Esophagus (tissue), 2 donors: Measurements from ENCODE around the gene INTS1. TPM values are rescaled to one million over a fixed set of nuclear protein-coding genes. Genes with fewer than 3 reads are reported as not detected.
A peak's percentile ranks its signal among the peaks of the same experiment; 100 is the strongest.

Experiments
- H3K27ac ChIP-seq, 2 donors: one replicate each; pipeline ENCODE4 v1.5.1; 2013; ENCODE audit warnings: low read depth in 2 of 2, mild to moderate bottlenecking in 2 of 2, inconsistent platforms in 1 of 2, low read length in 1 of 2, moderate library complexity in 1 of 2
- H3K27me3 ChIP-seq, 2 donors: one replicate each; pipeline ENCODE4 v1.6.1; 2013; ENCODE audit warnings: low read length in 2 of 2, control low read depth in 1 of 2, mild to moderate bottlenecking in 1 of 2; ENCODE audit not compliant: insufficient read depth in 2 of 2, control insufficient read depth in 1 of 2
- H3K36me3 ChIP-seq, 2 donors: one replicate each; pipeline ENCODE4 v1.6.1; 2013; ENCODE audit warnings: low read length in 1 of 2; ENCODE audit not compliant: control insufficient read depth in 2 of 2, insufficient read depth in 2 of 2
- H3K4me1 ChIP-seq, 2 donors: one replicate each; pipeline ENCODE4 v1.6.1; 2013; ENCODE audit warnings: low read length in 1 of 2; ENCODE audit not compliant: control insufficient read depth in 2 of 2, insufficient read depth in 2 of 2
- H3K4me3 ChIP-seq, 2 donors: one replicate each; pipeline ENCODE4 v1.5.1; 2013; ENCODE audit warnings: low read length in 2 of 2, mild to moderate bottlenecking in 2 of 2, low read depth in 1 of 2, moderate library complexity in 1 of 2
- H3K9me3 ChIP-seq, 2 donors: one replicate each; pipeline ENCODE4 v1.6.1; 2013; ENCODE audit warnings: mild to moderate bottlenecking in 2 of 2, low read depth in 1 of 2, low read length in 1 of 2, moderate library complexity in 1 of 2; ENCODE audit not compliant: control insufficient read depth in 2 of 2, insufficient read depth in 1 of 2
- WGBS, 2 donors: extraction: QIAGEN DNeasy Blood & Tissue Kit; methylation state at CpG; one replicate each; pipeline ENCODE4 v1.1.7; 2013; 5-methylcytosine and 5-hydroxymethylcytosine counted together
- polyA plus RNA-seq, 2 donors: library from polyadenylated mRNA; stranded (reverse); fragments of 200-250 nt; gene quantifications; one replicate each; pipeline ENCODE4 v1.2.3, GENCODE V29; 2013
- donor health status: healthy with polysubstance abuse.
- donor health status: Bipolar disorder and iron deficiency.

Gene INTS1
- polyA plus RNA-seq, 2 donors: 36.6 to 42.2 TPM

DNA sequence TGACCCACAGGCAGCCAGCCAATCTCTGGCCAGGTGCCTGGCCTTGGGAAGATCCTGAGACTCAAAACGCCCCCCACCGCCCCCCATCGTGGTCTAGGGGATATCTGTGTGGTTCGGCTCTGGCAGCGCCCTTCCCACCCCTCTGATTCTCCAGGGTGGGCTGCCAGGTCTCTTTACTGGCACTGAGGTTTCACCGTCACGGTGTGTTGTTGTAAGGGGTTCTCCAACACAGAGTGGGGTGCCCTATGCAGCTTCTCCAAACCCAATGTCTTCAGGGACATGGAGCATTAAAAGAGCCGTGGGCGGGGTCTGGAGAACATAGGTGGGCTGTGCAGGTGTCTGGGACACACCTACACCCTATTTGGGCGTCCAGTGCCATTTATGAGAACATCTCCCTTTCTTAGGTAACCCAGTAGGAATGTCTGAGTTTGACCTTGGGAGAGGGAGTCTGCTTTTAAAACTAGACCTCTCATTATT is 27.8 kb upstream of the INTS1 start:
- Histone ChIP-seq H3K36me3 (peaks cover 0 to 6% of the 10 kb centered on the region in 2 donors), H3K4me3 (peak overlapping the region; percentile 79 to 93), H3K27ac (peak overlapping the region; percentile 97 to 100), H3K4me1 (peaks cover 16 to 34% of the 10 kb centered on the region in 2 donors), H3K27me3 (no peaks in the 10 kb centered on the region), H3K9me3 (no peaks in the 10 kb centered on the region)
- 16 to 22% methylated on average over 10 of the region's 10 CpGs for WGBS, 2 donors

DNA sequence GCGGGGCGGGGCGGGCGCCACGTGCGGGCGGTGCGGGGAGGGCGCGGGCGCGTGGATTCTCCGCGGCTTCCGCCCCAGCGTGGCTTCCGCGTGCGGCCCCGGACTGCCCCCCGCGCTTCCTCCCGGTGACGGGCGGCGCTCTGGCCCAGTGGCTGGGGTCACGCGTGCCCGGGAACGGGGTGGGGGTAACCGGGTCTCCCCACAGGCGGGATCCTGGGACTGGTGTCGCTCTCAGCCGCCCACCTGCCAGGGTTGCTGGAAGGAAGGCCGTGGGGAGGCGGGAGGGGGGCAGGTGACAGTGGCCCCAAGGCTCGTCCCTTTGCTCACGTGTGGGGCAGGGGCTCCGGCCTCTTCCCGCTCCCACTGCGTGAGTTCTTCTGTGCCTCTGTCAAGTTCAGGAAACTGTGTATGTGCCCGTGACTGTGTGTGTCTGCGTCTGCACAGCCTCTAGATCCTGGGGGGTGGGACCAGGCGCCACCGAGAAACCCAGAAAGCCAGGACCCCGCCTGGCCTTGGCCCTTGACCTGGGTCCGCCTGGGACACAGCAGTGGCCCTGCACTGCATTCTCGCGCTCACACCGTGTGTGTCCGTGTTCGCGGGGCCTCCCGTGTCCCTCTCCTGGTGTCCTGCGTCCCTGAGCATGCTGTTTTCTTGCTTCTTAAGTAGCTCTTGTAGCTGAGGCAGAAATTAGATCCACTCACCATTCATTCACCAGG is 27.2 kb upstream of the INTS1 start:
- Histone ChIP-seq H3K9me3 (no peaks in the 10 kb centered on the region), H3K36me3 (peaks cover 0 to 6% of the 10 kb centered on the region in 2 donors), H3K27me3 (no peaks in the 10 kb centered on the region), H3K4me3 (peak overlapping the region; percentile 79 to 93), H3K4me1 (peaks cover 12 to 30% of the 10 kb centered on the region in 2 donors), H3K27ac (peak overlapping the region; percentile 97 to 100)
- 1% methylated on average over 32 to 55 of the region's 55 CpGs for WGBS, 2 donors

DNA sequence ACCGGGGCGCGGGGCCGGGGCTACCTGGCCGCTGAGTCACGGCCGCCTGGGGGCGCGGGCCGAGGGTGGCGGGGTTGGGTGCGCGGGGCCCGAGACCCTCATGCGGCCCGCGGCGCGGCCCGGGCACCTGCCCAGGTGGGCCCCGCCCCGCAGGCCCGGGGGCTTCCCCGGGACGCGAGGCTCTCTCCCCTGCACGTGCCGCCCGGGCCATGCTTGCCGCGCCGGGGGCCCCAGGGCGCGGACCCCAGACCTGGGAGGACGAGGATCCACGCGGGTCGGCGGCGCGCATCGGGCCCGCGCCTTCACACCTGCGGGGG is 26.7 kb upstream of the INTS1 start:
- no peaks in the 10 kb centered on the region for H3K9me3 ChIP-seq
- WGBS, 2 donors: 0 to 1% methylated on average over 13 to 45 of the region's 45 CpGs
- H3K36me3 ChIP-seq: peaks cover 0 to 3% of the 10 kb centered on the region in 2 donors
- H3K4me1 ChIP-seq: peaks cover 12 to 26% of the 10 kb centered on the region in 2 donors
- peak overlapping the region; percentile 97 to 100 for H3K27ac ChIP-seq
- H3K27me3 ChIP-seq: no peaks in the 10 kb centered on the region
- H3K4me3 ChIP-seq: peak overlapping the region; percentile 79 to 93

DNA sequence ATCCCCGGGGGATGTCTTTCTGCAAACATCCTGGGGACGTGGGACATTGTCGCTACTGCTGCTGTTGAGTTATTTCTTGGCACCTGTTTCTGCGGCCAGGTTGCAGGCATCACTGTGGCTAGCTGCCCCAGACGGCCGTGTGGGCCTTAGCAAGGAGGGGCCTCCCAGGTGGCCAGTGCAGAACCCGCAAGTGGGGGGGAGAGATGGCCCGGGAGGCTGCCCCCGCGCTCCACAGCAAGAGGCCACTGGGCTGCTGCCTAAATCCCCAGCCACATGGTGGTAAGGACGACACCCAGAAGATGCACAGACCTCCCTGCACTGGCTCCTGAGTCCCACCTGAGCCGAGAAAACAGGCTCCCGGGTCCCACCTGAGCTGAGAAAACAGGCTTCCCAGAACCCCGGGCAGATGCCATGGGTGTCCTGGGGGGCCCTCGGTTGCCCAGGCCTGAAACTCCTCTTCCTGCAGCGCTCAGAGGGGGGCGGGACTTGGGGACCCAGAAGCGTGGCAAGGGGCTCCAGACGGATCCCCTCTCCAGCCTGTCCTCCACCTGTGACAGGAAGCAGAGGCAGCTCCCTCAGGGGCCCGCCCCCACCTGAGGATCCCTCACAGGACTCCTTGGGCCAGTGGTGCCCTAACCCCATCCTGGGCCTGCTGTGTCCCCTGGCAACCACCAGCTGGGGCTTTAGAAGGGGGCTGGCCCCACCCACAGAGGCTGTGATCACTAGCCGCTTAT is 25.4 kb upstream of the INTS1 start:
- H3K4me1 ChIP-seq: peaks cover 11 to 25% of the 10 kb centered on the region in 2 donors
- no peak overlapping the region for H3K4me3 ChIP-seq
- WGBS, 2 donors: 73 to 75% methylated on average over 21 of the region's 21 CpGs
- no peaks in the 10 kb centered on the region for H3K36me3 ChIP-seq
- no peaks in the 10 kb centered on the region for H3K27me3 ChIP-seq
- no peaks in the 10 kb centered on the region for H3K9me3 ChIP-seq
- no peak overlapping the region for H3K27ac ChIP-seq

DNA sequence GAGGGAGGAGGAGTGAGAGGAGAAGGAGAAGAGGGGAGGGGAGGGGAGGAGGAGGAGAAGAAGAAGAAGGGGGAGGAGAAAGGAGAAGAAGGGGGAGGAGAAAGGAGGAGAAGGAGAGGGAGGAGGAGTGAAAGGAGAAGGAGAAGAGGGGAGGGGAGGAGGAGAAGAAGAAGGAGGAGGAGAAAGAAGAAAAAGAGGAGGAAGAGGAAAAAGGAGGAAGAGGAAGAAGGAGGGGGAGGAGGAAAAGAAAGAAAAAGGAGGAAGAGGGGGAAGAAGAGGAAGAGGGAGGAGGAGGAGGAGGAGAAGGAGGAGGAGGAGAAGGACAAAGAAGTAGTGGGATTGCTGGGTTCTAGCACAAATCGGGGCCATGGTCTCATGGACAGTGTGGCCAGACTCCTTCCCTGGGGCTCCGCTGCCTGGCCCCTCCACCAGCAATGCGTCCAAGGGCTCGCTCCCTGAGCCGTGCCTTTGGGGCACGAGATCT is 22.1 kb upstream of the INTS1 start:
- Histone ChIP-seq H3K4me1 (peaks cover 0 to 4% of the 10 kb centered on the region in 2 donors), H3K27me3 (no peaks in the 10 kb centered on the region), H3K4me3 (no peak overlapping the region), H3K9me3 (no peaks in the 10 kb centered on the region), H3K27ac (no peak overlapping the region), H3K36me3 (no peaks in the 10 kb centered on the region)
- WGBS, 2 donors: 38 to 43% methylated on average over 6 of the region's 6 CpGs

DNA sequence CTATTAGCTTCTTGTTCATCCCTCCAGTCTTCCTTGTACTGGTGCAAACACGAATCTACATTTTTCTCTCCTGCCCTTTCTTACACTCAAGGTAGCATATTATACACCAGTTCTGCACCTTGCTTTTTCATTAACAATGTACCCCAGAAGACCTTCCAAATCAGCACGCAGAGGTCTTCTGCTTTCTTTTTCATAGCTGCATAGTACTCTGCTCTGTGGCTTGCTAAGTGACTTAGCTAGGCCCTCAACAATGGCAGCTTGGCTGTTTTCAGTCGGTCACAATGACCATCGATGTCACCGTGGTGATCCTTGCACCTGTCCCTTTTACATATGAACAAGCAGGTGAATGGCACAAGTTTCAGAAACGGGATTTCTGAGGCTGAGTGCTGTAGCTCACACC is 21.2 kb upstream of the INTS1 start:
- no peaks in the 10 kb centered on the region for H3K27me3 ChIP-seq
- WGBS, 2 donors: 91 to 92% methylated on average over 6 of the region's 6 CpGs
- no peaks in the 10 kb centered on the region for H3K36me3 ChIP-seq
- H3K4me3 ChIP-seq: no peak overlapping the region
- peaks cover 0 to 3% of the 10 kb centered on the region in 2 donors for H3K4me1 ChIP-seq
- no peaks in the 10 kb centered on the region for H3K9me3 ChIP-seq
- H3K27ac ChIP-seq: no peak overlapping the region

DNA sequence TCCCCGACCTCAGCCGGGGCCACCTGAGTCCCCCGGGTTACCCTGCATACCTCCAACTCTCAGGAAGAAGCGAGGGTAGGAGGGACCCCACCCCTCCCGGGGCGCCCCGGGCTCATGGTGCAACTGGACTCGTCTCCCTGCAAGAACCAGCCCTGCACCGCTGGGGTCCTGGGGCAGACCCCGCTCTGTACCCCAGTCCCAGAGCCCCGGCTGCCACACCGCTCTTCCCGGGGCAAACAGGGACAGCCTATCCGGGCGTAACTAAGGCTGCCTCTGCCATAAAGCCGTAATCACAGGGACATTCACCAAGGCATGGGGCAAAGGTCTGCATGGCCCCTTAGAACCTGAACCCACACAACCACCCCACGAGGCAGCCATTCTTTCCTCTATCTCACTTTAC is 19.7 kb upstream of the INTS1 start:
- H3K4me1 ChIP-seq: peaks cover 0 to 3% of the 10 kb centered on the region in 2 donors
- H3K27me3 ChIP-seq: no peaks in the 10 kb centered on the region
- WGBS, 2 donors: 65 to 81% methylated on average over 17 of the region's 17 CpGs
- H3K27ac ChIP-seq: no peak overlapping the region
- H3K4me3 ChIP-seq: no peak overlapping the region
- no peaks in the 10 kb centered on the region for H3K9me3 ChIP-seq
- no peaks in the 10 kb centered on the region for H3K36me3 ChIP-seq

DNA sequence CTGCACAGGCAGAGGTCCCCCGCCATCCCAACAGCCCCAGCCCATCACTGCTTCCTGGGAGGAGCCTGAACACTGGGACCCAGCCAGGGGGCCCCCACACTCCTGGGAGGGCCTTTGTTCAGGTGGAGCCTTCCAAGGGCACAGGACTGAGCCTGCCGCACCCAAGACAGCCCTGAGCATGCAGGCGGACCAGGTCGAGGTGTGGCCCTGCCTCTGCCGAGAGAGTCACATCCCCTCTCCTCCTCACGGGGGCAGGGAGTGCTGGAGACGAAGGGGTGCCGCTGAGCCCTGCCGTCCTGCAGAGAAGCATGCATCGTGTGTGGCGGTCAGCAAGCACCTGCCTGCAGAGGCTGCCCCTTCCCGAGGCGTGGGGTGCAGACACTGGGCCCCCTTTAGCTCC is 19.0 kb upstream of the INTS1 start:
- Histone ChIP-seq H3K27me3 (no peaks in the 10 kb centered on the region), H3K9me3 (no peaks in the 10 kb centered on the region), H3K36me3 (no peaks in the 10 kb centered on the region), H3K4me3 (no peak overlapping the region), H3K4me1 (peaks cover 0 to 3% of the 10 kb centered on the region in 2 donors), H3K27ac (no peak overlapping the region)
- 26 to 34% methylated on average over 13 of the region's 13 CpGs for WGBS, 2 donors

DNA sequence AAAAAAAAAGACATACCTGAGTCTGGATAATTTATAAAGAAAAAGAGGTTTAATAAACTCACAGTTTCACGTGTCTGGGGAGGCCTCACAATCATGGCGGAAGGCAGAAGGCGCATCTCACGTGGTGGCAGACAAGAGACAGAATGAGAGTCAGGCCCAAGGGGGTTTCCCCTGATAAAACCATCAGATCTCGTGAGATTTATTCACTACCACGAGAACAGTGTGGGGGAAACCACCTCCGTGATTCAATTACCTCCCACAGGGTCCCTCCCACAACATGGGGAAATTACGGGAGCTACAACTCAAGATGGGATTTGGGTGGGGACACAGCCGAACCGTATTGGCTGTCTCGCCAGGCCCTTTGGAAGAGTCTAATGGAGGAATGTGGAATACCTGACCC is 17.3 kb upstream of the INTS1 start:
- H3K9me3 ChIP-seq: no peaks in the 10 kb centered on the region
- WGBS, 2 donors: 81 to 86% methylated on average over 11 of the region's 11 CpGs
- H3K4me3 ChIP-seq: no peak overlapping the region
- no peaks in the 10 kb centered on the region for H3K36me3 ChIP-seq
- no peaks in the 10 kb centered on the region for H3K27me3 ChIP-seq
- no peak overlapping the region for H3K27ac ChIP-seq
- peaks cover 0 to 3% of the 10 kb centered on the region in 2 donors for H3K4me1 ChIP-seq
